Skeletal muscle cell (primary cell): ENCODE data around the gene BCL2A1.
A peak's percentile ranks its signal among the peaks of the same experiment; 100 is the strongest.
"Not testable (repeated sequence)": the region's sequence is repeated elsewhere in the genome, so short reads cannot be mapped to it uniquely, and the experiment has no call there.

ENCODE experiments used
- DNase-seq: peaks from one replicate; pipeline ENCODE4 v3.0.0-alpha.2; 2010; ENCODE audit warnings: low read depth
- H3K4me3 ChIP-seq: 2 replicates; pipeline ENCODE4 v1.5.1; 2011; ENCODE audit warnings: low read depth, mild to moderate bottlenecking, control low read depth, low read length, moderate library complexity

BCL2A1 gene

GRCh38 chr15:79970624-79971434, at the start of gene BCL2A1:
TSS of gene BCL2A1 (minus strand) at chr15:79971196. CDS start at chr15:79971119, 77 bp downstream.
- peak; percentile 87 for DNase-seq
- peak within 1 kb of the TSS; percentile 14 for H3K4me3 ChIP-seq

- no peak overlapping the region for H3K4me3 ChIP-seq
- DNase-seq, result no peak
These were observed 49.7 kb upstream of the BCL2A1 start for GRCh38 chr15:80020731-80021130.

DNA sequence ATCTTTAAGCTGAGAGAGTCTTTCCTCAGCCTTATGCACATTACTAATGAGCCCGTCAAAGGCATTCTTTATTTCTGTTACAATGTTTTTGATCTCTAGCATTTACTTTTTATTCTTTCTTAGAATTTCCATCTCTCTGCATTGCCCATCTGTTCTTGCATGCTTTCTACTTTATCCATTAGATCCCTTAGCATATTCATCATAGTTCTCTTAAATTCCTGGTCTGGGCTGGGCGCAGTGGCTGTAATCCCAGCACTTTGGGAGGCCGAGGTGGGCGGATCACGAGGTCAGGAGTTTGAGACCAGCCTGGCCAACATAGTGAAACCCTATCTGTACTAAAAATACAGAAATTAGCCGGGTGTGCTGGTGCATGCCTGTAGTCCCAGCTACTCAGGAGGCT, 49.2 kb upstream of the BCL2A1 start:
- H3K4me3 ChIP-seq, DNase-seq: not testable (repeated sequence)

- no peak for DNase-seq
- H3K4me3 ChIP-seq, result no peak overlapping the region
These were observed 48.3 kb upstream of the BCL2A1 start for GRCh38 chr15:80019168-80019745.

DNA sequence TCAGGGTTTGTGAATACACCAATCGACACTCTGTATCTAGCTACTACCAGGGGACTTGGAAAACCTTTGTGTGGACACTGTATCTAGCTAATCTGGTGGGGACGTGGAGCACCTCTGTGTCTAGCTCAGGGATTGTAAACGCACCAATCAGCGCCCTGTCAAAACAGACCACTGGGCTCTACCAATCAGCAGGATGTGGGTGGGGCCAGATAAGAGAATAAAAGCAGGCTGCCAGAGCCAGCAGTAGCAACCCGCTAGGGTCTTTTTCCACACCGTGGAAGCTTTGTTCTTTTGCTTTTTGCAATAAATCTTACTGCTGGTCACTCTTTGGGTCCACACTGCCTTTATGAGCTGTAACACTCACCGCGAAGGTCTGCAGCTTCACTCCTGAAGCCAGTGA, 46.1 kb upstream of the BCL2A1 start:
- not testable (repeated sequence) for DNase-seq, H3K4me3 ChIP-seq

GRCh38 chr15:80016506-80016905, 45.5 kb upstream of the BCL2A1 start:
- not testable (repeated sequence) for DNase-seq

DNA sequence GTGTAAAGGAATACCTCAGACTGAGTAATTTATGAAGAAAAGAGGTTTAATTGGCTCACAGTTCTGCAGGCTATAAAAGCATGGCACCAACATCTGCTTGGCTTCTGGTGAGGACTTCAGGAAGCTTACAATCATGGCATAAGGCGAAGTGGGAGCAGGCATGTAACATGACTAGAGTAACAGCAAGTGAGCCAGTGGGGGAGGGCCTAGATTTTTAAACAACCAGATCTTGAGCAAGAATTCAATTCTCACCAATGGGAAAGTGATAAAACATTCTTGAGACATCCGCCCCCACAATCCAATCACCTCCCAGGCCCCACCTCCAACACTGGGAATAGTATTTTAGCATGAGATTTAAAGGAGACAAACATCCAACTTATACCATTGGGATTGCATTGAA, 44.2 kb upstream of the BCL2A1 start:
- DNase-seq, result no peak
- no peak overlapping the region for H3K4me3 ChIP-seq

More at GRCh38 chr15:80016506-80016905, 45.5 kb upstream of the BCL2A1 start:
- H3K4me3 ChIP-seq, result not testable (repeated sequence)

GRCh38 chr15:80014186-80014585, 43.2 kb upstream of the BCL2A1 start:
- not testable (repeated sequence) for DNase-seq

DNA sequence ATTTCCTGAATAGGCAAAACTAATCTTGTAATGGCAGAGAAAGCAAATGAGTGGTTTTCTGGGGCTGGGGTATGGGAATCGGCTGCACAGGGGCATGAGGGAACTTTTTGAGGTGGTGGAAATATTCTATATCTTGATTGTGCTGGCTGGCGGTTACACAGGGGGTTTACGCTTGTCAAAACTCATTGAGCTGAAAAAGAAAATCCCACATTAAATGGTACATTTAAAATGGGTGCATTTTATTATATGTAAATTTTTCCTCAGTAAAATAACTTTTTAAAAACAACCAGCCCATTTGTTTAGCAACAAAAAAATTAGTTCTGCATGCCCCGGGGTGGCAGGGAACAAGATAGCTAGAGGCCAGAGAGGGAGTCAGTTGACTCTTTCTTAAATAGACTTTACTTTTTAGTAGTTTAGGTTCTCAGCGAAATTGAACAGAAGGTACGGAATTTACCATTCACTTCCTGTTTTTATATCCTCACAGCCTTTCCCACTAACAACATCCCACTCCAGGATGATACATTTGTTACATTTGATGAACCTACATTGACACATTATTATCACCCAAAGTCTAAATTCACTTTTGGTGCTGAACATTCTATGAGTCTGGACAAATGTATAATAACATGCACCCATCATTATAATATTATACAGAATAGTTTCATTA, 41.2 kb upstream of the BCL2A1 start:
- no peak for DNase-seq
- no peak overlapping the region for H3K4me3 ChIP-seq

More at GRCh38 chr15:80014186-80014585, 43.2 kb upstream of the BCL2A1 start:
- H3K4me3 ChIP-seq, result not testable (repeated sequence)

DNA sequence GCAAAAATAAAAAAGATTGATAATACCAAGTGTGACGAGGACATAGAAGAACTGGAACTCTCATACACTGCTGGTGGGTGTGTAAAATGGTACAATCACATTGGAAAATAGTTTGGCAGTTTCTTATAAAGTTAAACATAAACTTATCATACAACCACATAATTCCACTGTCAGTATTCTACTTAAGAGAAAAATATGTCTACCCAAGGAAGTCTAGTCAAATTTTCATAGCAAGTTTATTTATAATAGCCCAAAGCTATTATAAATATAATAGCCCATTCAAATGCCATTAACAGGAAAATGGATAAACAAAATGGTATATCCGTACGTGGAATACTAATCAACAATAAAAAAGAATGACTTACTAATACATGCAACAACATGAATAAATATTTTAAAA, 40.6 kb upstream of the BCL2A1 start:
- DNase-seq, result no peak
- H3K4me3 ChIP-seq, result no peak overlapping the region

DNA sequence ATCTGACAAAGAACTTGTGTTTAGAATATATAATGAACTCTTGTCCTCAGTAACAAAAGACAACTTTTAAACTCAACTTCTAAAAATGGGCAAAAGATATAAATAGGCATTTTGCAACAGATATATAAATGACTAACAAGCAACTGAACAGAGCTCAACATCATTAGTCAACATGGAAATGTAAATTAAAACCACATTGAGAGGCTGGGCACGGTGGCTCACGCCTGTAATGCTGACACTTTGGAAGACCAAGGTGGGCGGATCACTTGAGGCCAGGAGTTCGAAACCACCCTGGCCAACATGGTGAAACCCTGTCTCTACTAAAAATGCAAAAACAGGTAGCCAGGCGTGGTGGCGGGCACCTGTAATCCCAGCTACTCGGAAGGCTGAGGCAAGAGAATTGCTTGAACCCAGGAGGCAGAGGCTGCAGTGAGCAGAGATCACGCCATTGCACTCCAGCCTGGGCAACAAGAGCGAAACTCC, 40.1 kb upstream of the BCL2A1 start:
- DNase-seq, result peak; percentile 62
- not testable (repeated sequence) for H3K4me3 ChIP-seq

DNA sequence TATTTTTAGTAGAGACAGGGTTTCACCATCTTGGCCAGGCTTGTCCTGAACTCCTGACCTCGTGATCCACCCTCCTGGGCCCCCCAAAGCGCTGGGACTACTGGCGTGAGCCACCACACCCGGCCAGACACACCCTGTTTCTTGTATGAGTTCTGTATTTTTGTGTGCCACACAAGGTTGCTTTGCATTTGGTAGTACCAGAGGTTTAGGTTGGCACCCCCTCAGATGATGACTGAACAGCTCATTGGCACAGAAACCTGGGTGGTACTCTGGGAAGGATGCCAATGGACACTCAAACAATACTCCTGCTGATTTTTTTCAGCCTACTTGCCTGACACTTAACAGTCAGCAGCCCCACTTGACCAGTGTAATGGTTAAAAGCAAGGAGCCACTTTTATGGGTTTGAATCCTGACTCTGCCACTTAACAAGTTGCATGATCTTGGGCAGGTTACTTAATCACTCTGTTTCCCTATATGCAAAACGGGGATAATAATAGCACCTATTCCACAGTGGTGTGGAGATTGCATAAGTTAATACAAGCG, 39.2 kb upstream of the BCL2A1 start:
- no peak overlapping the region for H3K4me3 ChIP-seq
- no peak for DNase-seq

DNA sequence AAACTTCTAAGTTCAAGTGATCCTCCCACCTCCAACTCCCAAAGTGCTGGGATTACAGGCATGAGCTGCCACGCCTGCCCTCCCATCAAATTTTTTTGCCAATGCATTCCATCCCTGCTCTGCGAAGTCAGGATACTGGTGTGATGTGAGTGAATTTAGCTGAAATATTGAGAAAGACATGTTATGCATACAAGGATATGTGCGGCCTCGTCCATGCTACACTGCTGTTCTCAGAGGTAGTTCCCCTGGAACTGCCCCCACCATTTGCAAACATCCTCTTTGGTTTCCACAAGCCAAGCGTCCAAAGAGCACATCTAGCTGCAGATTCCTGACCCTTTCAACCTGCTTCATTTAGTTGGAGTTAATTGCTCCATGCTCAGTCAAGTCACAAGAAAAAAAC, 36.5 kb upstream of the BCL2A1 start:
- no peak overlapping the region for H3K4me3 ChIP-seq
- DNase-seq, result no peak

DNA sequence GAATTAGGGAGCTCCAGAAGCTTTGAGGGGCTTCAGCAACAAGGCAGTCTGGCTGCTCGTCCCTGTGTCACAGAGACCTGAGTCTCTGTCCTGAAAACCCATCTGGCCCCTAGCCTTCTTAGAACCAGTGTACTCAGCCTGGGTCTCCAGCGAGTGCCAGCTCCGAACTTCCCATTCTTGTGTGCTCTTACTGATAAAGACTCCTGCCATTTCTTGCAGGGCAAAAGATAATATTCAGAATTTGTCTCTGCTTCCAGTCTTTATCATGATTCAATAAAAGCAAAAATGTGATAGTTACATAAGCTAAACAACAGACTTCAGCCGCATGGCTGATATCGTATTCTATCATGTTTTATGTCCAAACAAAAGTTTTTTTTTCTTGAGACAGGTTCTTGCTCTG, 36.0 kb upstream of the BCL2A1 start:
- H3K4me3 ChIP-seq, result no peak overlapping the region
- no peak for DNase-seq

DNA sequence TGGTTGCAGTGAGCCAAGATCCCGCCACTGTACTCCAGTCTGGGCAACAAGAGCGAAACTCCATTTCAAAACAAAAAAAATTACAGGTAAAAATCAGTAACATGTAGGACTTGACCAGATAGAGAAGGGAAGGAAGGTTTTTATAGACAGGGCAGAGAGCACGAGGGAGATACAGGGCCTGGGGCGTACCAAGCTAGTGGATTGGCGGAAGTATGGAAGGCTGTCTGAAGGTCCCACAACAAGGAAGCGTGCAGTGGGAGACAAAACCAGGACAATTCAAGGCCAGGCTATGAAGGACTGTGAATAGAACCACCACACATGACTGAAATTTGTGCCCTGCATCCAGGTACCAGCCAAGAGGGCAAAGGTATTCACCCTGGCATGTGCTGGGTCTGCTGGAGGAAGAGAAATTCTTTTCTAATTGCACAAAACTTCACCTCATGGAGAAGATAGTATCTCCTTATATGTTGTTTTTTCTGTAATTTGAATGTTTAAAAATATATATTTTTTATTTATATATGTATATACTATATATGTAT, 33.0 kb upstream of the BCL2A1 start:
- DNase-seq, result no peak
- H3K4me3 ChIP-seq, result no peak overlapping the region

GRCh38 chr15:80003171-80003570, 32.2 kb upstream of the BCL2A1 start:
- DNase-seq, result no peak

DNA sequence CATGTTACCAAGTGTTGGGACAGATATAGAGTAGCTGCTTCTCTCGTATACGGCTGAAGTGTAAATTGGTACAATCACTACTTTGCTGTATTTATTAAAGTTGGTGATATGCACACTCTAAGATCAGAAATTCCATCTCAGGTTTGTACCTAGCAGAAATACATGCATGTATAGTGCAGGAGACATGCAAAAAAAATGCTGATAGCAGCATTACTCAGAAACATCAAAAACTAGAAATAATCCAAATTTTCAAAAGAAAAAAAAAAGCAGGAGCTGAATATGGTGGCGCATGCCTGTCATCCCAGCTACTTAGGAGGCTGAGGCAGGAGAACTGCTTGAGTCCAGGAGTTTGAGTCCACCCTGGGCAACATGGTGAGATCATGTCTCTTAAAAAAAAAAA, 31.3 kb upstream of the BCL2A1 start:
- no peak overlapping the region for H3K4me3 ChIP-seq
- DNase-seq, result no peak

More at GRCh38 chr15:80003171-80003570, 32.2 kb upstream of the BCL2A1 start:
- H3K4me3 ChIP-seq, result no peak overlapping the region

DNA sequence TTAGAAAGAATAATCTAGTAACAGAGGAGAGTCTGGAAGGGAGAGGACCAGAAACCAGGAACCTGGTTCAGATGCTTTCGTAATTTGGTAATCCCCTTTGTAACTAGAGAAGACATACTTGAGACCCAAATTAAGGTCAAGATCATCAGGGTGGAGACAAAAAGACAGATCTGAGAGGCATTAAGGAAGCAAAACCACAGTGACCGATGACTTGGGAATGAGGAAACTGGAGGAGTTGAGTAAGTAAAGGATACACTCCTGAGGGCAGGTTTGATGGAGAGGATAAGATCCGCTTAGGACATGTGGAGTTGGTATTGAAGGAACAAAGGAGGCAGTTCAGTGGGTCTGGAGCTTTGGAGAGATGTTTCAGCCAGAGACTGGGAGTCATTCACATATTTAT, 23.6 kb upstream of the BCL2A1 start:
- no peak for DNase-seq

GRCh38 chr15:79991826-79992225, 20.8 kb upstream of the BCL2A1 start:
- H3K4me3 ChIP-seq, result no peak overlapping the region
- no peak for DNase-seq

More for the DNA sequence above, 23.6 kb upstream of the BCL2A1 start:
- no peak overlapping the region for H3K4me3 ChIP-seq

DNA sequence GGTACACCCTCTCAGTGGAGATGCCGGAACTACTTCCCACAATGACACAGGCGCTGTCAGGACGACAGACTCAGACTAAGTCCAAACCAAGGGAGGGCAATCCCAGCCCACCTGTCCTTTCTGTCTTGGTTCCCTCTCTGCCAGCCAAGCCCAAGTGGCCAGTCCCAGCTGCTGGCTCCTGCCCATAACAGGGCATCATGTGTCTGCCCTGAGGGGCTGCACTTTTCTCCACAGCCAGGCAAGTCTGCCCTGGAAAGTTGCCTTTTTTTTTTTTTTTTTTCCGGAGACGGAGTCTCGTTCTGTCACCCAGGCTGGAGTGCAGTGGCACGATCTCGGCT, 20.0 kb upstream of the BCL2A1 start:
- DNase-seq, result no peak

More for the DNA sequence above, 20.0 kb upstream of the BCL2A1 start:
- H3K4me3 ChIP-seq, result no peak overlapping the region
